Hematopoietic multipotent progenitor cell treated with erythropoietin and hydrocortisone succinate and interleukin-3 and kit ligand, for 8 days (in vitro differentiated cells): Measurements from ENCODE around the gene NAT8L.

Experiments used
- DNase-seq: peaks from one replicate; pipeline ENCODE4 v3.0.0-alpha.2; 2015

NAT8L gene

DNA sequence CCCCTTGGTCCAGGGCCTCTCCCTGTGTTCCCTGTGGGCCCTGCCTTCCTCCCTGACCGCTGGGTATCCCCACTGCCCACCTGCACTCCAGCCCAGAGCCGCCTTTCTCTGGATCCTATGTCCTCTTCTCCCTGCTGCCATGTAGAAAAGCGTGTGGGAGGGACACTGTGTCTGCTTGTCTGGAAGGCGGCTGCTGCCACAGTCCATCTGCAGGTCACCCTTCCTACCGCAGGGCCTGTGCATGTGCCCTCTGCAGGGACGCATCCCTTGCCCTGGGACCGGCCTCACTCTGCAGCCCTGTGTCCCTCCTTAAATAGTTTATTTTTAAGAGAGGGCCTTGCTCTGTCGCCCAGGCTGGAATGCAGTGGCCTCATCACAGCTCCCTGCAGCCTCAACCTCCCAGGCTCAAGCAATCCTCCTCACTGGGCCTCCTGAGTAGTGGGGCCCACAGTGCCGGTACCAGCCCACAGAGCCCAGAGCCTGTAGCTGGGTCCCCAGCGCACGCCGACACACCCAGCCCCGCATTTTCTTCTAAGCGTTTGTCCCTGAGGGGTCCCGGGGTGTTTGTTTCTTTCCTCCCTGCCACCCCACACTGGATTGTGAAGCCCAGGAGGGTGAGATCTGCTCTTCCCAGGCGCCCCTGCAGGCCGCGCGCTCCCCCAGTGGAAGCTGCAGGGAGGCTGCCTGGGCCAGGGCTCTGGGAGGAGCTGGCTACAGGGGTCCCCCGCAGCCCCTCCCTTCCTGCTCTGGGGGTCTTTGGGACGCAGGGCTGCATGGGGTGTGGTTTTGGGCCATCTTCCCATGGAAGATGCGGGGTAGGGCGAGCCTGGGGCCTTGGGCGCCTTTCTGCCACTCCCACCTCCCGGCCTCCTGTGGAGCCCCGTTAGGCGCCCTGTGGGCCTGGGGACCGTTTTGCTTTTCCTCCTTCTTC lies 12.8 kb upstream of the NAT8L start:
- DNase-seq, result no peak

DNA sequence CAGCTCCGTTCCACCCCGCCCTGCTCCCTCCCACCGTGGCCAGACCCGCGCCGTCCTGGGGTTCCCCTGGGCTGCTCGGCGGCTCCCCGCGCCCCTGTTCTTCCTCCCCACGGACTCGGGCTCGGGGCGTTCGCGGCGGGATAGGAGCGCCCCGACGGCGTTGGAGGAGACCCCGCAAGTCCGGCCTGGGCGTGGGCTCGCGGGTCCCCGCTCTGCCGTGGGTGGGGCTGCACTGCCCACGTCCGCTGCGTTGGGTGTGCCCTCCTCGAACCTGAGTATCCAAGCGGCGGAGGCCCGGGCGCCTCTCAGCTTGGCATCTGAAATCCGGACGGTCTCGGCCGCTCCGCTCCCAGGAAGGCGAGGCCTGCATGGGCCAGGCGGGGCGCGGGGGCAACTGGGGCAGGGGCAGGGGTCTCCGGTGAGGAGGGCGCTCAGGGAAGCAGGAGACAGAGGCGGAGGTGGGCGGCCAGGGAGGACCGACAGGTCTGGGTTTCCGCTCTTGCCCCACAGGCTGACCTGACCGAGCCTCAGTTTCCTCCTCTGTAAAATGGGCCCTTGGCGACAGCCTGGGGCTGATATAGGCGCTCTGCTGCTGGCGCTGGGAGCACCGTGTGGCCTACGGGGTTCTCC lies 12.0 kb upstream of the NAT8L start:
- DNase-seq, result no peak

DNA sequence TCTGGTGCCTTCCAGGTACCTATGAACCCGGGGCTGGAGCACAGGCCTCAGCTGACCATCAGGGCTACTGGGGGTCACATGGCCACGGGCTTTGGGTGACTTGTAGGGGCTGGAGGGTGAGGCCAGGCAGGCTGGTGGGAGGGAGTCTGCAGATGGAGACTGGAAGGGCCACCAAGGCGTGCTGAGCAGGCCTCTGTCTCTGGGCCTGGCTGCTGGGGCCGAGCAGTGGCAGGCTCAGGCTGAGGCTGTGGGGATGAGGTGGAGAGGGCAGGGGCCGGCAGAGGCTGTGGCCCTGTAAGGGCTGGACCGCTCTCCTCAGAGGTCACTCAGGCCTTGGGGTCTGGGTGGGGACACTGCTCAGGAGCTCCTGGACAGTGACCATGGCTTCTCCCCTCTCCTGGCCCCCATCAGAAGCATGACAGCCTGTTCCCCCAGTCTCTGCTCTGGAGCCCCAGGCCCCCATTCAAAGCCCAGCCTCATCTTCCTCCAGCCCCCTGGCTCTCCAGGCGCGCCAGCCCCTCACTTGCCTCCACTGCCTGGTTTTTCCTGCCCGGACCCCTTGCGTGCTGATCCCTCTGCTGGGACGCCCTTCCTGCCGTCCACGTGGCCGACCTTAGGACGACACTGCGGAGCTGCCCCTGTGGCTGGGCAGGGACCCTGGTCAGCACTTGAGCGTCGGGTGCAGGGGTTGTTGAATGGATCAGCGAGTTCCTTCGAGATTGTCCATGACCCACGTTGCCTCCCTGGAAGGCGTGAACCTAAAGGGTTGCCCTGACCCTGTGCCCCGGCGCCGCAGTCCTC lies 11.1 kb upstream of the NAT8L start:
- no peak for DNase-seq

DNA sequence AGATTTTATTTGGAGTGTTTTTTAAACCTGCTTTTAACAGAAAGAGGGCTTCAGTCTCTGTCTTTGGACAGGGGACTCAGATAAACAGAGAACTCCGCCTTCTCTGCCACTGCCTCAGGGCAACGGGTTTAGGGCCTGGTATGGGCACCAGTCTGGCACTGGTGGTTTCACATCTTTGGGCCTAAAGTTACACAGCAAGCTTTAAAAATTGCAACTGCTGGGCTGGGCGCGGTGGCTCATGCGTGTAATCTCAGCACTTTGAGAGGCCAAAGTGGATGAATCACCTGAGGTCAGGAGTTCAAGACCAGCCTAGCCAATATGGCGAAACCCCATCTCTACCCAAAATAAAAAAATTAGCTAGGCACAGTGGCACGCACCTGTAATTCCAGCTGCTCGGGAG lies 10.3 kb upstream of the NAT8L start:
- no peak for DNase-seq

DNA sequence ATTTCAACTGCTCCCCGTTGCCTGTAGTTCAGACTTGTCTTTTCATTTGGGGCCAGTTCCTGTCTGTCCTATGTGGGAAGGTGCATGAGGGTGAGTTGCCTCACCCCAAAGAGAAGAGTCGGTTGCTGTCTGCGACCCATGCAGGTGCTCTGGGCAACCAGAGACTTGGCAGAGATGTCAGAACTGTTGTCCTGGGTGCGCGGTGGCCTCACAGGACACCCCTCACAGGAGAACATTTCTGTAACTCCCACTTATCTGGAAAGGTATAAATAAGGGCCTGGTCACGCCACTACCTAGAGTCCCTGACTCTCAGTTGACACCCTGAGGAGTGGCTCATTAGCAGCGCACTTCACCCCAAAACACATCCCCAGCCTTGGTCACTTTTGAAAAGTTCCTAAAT lies 9.7 kb upstream of the NAT8L start:
- no peak for DNase-seq

DNA sequence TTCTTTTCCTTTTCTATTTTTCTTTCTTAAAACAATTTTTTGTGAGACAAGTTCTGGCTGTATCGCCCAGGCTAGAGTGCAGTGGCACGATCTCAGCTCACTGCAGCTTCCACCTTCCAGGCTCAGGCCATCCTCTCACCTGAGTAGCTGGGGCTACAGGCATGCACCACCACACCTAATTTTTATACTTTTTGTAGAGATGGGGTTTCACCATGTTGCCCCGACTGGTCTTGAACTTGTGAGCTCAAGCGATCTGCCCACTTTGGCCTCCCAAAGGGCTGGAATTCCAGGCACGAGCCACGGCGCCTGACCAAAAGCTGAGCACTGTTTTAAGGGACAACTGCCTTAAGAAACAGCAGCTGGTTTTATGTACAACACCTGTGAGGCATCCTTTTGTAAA lies 9.3 kb upstream of the NAT8L start:
- DNase-seq, result no peak

DNA sequence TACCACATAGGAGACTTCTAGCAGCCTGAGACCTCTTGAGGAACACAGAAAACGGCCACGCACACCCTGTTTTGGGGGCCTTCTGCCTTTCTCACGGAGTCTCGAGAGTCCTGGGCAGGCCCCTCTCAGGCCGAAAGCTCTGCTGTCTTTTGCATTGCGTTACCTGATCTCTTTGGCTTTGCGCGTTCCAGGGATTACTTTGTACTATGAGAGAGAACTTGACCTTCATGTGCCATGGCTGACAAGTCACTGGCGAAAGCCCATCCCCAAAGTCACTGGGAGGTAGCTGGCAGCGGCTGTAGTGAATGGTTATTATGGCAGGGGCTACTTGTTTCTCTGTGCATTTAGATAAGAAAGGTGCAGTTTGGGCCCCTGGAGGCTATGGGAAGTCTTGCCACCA lies 8.0 kb upstream of the NAT8L start:
- DNase-seq, result no peak

DNA sequence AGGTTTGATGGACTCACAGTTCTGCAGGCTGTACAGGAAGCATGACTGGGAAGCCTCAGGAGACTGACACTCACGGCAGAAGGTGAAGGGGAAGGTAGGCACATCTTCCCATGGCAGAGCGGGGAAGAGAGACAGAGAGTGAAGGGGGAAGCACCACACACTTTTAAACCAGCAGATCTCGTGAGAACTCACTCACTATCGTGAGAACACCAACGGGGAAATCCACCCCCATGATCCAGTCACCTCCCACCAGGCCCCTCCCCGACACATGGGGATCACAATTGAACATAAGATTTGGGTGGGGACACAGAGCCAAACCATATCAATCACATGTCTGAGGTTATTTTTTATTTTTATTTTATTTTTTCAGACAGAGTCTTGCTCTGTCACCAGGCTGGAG lies 4.9 kb upstream of the NAT8L start:
- DNase-seq, result no peak

DNA sequence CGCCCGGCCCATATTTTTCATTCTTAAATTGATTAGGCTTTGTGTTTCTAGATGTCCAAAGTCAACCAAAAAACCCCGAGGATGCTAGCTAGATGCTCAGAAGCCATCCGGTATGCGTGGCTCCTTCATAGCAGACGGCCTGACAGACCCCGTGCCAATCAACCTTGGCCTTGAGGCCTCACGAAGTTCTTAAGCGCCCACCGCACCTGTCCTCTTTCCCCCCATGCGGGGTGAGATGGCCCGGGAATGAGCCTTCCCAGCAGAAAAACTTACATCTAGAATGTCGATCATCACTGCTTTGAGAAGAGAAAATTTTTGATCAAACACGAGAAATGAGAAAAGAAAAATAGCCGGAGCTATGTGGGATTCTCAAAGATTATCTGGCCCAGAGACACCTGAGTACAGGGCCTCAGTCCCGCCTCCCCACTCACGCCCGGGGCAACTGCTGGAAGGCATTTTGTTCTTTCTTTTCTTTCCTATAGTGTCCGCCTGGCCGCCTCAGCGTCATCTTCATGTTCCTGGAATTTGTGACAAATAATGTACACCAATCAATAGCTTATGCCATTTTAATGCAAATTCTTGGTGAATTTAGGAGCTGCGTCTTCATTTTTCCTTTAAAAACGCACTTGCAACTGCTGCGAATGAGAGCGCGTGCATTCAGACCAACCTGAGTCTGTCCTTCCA lies 1.6 kb upstream of the NAT8L start:
- no peak for DNase-seq

DNA sequence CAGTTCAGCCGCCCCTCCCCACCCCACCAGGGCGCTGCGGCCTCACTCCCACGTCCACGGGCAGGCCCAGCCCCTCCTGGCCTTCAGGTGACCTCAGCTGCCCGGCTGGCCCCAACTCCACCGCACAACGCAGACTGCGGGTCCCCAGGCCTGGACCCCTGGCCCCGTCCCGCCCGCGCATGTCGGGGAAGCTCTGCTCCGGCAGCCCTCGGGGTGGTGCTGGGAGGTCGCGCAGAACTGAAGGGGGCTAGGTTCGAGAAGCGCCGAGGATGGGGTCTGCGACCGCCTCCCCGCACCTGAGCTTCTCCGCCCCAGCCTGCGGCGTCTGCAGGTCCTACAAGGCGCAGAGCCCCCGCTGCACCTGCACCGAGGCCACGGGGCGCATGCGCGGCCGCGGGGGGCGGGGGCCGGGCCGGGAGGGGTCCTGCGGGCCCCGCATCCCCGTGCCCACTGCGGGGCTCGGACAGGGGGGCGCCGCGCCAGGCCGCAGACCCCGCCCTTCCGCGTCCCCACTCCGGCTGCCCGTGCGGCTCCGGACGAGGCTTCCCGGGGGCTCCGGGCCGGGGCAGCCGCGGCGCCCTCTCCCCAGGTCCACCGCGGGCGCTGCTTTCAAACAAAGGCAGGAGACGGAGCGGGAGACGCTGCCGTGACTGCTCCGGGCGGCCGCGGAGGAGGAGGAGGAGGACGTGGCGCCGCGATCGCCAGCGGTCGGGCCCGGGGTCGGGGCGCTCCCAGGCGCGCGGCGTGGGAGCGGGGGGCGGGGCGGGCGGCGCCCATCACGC lies 672 bp upstream of the NAT8L start:
- no peak for DNase-seq

DNA sequence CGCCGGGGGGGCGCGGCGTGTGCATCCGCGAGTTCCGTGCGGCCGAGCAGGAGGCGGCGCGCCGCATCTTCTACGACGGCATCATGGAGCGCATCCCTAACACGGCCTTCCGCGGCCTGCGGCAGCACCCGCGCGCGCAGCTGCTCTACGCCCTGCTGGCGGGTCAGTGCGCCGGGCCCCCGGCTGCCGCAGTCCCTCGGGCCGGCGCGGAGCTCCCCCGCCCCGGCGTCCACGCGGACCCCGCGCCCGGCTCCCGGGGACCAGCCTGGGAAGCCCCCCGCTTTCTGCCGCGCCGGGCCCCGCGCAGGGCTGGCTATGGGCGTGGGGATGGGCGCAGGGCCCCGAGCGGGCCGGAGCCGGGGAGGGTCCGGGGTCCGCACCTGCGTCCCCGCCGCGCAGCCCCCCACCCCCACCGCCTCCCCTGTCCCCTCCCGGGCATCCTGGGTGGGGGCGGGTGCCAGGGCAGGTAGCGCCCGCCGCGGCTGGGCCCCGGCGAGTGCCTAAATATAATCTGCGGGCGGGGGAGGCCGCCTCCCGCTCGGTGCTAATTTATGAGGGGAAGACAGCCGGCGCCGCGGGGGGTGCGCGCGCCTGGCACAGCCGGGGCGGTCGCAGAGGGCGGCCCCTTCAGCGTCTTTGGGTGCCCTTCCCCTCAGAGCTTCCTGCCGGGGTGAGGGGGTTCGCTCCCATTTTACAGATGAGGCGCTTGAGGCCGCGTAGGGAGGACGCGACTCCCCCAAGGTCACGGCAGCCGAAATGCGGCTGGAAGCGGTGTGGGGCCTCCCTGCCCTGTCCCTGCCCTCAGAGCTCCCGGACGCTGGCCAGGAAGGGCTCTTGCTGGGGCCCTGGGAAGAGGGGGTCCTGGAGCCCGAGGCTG lies 837 bp downstream of the NAT8L start:
- no peak for DNase-seq

DNA sequence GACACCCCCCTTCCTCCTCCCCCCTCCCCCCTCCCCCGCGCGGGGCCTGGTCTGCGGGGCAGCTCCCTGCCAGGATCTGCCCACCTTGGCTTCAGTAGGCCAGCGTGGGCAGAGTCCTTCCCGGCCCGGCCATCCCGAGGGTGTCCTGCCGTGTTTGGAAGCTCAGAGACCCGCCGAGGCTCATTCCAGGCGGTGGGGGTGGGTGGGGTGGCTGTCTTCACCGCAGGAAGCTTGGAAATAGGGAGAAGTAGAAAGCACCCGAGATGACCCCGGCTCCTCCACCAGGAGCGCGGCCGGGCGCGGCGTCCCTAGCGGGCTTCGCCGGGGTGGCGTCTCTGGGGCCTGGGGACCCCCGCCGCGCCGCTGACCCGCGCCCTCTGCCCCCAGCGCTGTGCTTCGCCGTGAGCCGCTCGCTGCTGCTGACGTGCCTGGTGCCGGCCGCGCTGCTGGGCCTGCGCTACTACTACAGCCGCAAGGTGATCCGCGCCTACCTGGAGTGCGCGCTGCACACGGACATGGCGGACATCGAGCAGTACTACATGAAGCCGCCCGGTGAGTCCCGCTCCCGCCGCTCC lies 1.6 kb downstream of the NAT8L start:
- DNase-seq, result no peak

DNA sequence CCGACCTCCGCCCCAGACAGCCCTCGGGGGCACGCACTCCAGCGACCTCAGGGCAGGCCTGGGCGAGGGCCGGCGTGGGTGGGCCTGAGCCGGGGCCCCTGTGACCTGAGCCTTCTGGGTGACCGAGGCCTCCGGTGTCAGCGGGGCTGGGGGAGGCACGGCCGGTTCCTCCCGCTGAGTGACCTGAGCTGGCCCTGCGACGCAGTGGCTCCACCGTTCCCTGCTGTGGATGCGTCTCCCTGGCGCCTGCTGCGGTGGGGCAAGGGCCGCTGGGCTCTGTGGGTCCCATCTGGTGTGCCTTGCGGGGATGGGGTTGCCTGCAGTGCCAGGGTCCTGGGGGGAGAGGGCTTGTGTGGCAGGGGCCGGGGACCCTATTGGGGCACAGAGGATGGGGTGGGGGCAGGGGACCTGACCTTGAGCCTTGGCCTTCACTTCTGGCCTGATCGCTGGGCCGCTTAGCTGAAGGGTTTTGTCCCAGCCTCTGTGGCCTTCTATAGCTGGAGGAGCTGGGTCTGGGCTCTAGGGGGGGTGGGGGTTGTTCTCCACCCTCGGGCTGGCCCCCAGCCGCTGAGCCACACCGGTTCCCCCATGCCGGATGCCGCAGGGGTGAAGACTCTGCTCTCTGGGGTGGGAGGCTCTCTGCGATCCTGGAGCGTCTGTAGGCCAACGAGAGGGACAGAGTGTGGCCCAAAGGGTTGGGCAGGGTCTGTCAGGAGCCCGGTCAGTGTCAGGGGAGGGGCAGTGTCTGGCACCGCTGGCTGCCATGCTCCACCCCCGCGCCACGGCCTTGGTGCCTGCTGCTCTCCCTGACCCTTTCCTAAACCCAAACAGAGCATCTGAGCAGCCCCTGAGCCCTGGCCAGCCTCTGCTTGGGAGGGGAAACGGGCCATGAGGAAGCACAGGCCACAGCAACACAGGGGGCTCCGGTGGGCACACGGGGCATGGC lies 2.3 kb downstream of the NAT8L start:
- DNase-seq, result no peak

DNA sequence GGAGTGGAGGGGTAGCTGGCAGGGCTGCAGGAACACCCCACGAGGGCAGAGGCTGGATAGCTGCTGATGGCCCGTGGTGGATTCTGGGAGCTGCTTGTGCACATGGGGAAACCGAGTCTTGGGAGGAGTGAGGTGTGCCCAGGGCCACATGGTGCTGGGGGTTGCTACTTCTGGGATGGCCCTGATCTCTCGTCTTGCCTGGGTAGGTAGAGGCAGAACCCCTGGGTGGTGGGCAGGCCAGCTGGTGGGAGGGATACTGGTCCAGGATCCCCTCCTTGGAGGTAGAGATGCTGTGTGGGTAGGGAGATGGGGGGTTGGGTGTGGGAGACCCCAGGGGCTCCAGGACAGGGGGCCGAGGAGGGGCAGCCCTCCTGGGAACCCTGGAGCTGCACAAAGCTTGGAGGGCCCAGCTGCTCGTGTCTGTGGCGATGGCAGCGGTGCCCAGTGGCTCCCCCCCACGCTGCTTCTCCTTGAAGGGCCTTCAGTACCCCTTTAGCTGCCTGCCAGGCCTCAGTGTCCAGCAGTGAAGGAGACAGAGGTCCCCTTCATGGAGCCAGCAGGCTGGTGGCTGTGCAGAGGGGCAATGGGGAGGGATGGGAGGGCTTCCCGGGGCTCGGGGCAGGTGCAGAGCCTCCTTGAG lies 3.2 kb downstream of the NAT8L start:
- DNase-seq, result no peak

DNA sequence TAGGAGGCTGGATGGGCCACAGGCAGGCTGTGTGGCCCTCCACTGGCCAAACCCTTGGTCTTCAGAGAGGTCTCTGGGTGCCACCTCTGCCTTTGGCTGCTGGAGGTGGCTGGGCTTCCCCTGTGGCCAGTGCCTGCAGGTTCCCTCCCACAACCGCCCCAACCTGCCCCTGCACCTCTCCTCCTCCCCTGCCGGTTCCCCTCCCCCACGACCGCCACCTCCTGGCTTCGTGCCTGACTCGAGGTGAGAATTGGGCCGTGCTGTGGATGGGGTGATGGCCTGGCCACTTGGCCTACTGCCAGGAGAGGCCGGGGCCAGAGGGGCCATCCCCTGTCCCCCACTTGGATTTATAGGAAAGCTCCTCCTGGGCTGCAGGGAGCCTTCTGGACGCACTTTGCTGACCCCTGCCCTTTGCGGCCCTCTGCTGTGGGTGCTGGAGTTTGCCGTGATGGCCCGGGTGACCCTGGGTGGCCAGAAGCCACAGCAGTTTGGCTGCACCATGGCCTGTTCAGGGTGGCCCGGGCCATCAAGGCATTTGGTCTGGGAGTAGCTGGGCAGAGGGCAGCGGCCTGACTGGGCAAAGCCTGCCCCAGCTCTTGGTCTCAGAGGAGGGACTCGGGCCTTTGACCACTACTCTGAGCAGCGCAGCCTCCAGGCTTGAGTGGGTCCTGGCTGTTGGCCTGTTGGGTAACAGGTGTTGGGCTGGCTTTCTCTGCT lies 3.8 kb downstream of the NAT8L start:
- DNase-seq, result no peak

DNA sequence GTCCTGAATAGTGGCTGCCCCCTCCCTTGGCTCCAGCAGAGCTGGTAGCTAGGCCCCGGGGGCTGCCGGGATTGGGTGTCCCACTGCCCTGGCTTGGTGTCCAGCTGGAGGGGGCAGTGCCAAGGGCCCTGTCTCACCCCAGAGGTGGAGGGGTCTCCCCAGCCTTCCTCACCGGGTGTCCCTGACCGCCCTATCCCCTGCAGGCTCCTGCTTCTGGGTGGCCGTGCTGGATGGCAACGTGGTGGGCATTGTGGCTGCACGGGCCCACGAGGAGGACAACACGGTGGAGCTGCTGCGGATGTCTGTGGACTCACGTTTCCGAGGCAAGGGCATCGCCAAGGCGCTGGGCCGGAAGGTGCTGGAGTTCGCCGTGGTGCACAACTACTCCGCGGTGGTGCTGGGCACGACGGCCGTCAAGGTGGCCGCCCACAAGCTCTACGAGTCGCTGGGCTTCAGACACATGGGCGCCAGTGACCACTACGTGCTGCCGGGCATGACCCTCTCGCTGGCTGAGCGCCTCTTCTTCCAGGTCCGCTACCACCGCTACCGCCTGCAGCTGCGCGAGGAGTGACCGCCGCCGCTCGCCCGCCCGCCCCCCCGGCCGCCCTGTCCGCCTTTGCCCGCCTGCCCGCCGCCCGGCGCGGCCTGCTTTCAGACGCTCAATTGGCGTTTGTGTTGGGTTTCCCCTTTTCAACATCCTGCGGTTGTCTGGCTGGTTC lies 4.6 kb downstream of the NAT8L start:
- DNase-seq, result no peak

DNA sequence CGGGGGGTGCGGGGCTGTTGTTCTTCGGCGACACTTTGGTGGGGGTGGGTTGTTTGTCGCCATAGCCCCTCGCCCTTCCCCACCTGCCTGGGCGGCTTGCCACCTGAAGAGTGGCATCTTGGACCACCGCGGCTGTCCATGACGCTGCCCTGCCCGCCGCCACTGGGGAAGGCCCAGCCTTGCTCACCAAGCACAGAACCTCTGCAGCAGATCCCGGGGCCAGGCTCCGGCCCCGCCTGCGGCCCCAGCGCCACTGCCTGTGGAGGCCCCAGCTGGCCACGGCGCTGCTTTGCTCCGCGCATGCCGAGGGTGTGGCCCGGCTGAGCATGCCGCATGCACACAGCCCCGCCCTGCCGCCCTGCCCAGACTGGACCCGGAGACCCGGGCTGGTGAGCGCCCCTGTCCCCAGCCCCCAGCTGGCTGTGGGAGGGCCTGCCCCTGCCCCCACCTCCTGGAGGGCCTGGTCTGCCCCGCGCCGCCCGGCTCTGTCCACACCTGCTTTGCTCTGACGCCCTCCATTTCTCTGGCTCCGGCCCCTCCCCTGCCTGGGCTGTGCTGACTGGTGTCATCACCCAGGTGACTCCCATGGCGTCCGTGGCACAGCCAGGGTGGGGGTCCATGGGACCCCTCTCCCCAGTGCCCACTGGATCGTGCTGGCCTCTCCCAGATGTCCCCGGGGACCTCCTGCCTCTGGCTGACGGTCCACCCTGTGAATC lies 5.3 kb downstream of the NAT8L start:
- DNase-seq, result no peak
